Stimulated activated CD4-positive, alpha-beta T cell treated with anti-CD3 and anti-CD28 coated beads, Interleukin-4, amount 100 ng/mL, for 1 hour (primary cell): Measurements from ENCODE around the gene PRX.
"Not testable (repeated sequence)": the region's sequence is repeated elsewhere in the genome, so short reads cannot be mapped to it uniquely, and the experiment has no call there.

Source experiments
- DNase-seq: peaks from one replicate; pipeline ENCODE4 v3.0.0-alpha.2; 2020

PRX gene

GRCh38 chr19:40414542-40415535 is 1.7 kb upstream of the PRX start:
- no peak for DNase-seq

GRCh38 chr19:40412866-40413265 is 312 bp downstream of the PRX start:
- DNase-seq, result no peak

- DNase-seq, result no peak
These were observed 1.1 kb downstream of the PRX start for GRCh38 chr19:40411958-40412499.

GRCh38 chr19:40411125-40411842 is 1.9 kb downstream of the PRX start:
- no peak for DNase-seq

- no peak for DNase-seq
These were observed 3.2 kb downstream of the PRX start for GRCh38 chr19:40410030-40410389.

- DNase-seq, result not testable (repeated sequence)
These were observed 4.6 kb downstream of the PRX start for GRCh38 chr19:40408598-40408925.

GRCh38 chr19:40407714-40408597 is 5.2 kb downstream of the PRX start:
- DNase-seq, result no peak

GRCh38 chr19:40403262-40403984 is 9.8 kb downstream of the PRX start:
- DNase-seq, result peak; percentile 69

- DNase-seq, result no peak
These were observed 12.6 kb downstream of the PRX start for GRCh38 chr19:40400559-40400958.

GRCh38 chr19:40398417-40399131 is 14.6 kb downstream of the PRX start:
- DNase-seq, result peak; percentile 72

GRCh38 chr19:40397568-40397906 is 15.6 kb downstream of the PRX start:
- no peak for DNase-seq

- no peak for DNase-seq
These were observed 16.2 kb downstream of the PRX start for GRCh38 chr19:40396886-40397567.

GRCh38 chr19:40395956-40396355 is 17.2 kb downstream of the PRX start:
- no peak for DNase-seq

- no peak for DNase-seq
These were observed 18.4 kb downstream of the PRX start for GRCh38 chr19:40394816-40395210.

GRCh38 chr19:40393894-40394815 is 19.0 kb downstream of the PRX start:
- DNase-seq, result no peak

- DNase-seq, result no peak
These were observed 20.2 kb downstream of the PRX start for GRCh38 chr19:40392894-40393517.

- no peak for DNase-seq
These were observed 21.1 kb downstream of the PRX start for GRCh38 chr19:40392123-40392522.

- DNase-seq, result no peak
These were observed 23.0 kb downstream of the PRX start, which contains the start of gene HIPK4 for GRCh38 chr19:40390084-40390742. Gene HIPK4 (minus strand): TSS chr19:40390181. CDS start chr19:40389902, 279 bp downstream.
